ENCODE results near the gene BRIX1. TPM values are rescaled to one million over a fixed set of nuclear protein-coding genes. Genes with fewer than 3 reads are reported as not detected.

Gene BRIX1
- total RNA-seq, 4 donors from 2014 or later: 14.6 to 57.8 (median 23.8) TPM

- peak; percentile 91 for ATAC-seq (ENCODE audit: low FRiP score)
- TF ChIP-seq CTCF (IDR thresholded peaks at IDR 0.05): no peak
- DNase-seq (ENCODE audit: low spot score): no peak
These were observed 8.4 kb downstream of the BRIX1 start for GRCh38 chr5:34923694-34924461.

GRCh38 chr5:34924462-34924765 lies 8.9 kb downstream of the BRIX1 start:
- no peak for TF ChIP-seq CTCF (IDR thresholded peaks at IDR 0.05)
- DNase-seq (ENCODE audit: low spot score) (no peak), ATAC-seq (ENCODE audit: low FRiP score) (no peak)

GRCh38 chr5:34926318-34926888 lies 10.9 kb downstream of the BRIX1 start:
- ATAC-seq (ENCODE audit: low FRiP score) (no peak), DNase-seq (ENCODE audit: low spot score) (no peak)
- no peak for TF ChIP-seq CTCF (IDR thresholded peaks at IDR 0.05)

- TF ChIP-seq CTCF (IDR thresholded peaks at IDR 0.05): no peak
- DNase-seq (ENCODE audit: low spot score) (no peak), ATAC-seq (ENCODE audit: low FRiP score) (no peak)
These were observed 12.3 kb downstream of the BRIX1 start for GRCh38 chr5:34927785-34928184.

- no peak for ATAC-seq (ENCODE audit: low FRiP score)
- TF ChIP-seq CTCF (IDR thresholded peaks at IDR 0.05): no peak
- no peak for DNase-seq (ENCODE audit: low spot score)
These were observed 12.8 kb downstream of the BRIX1 start for GRCh38 chr5:34928267-34928666.

- peak; percentile 98 for ATAC-seq (ENCODE audit: low FRiP score)
- peak; percentile 90 for DNase-seq (ENCODE audit: low spot score)
- no peak for TF ChIP-seq CTCF (IDR thresholded peaks at IDR 0.05)
These were observed 13.7 kb downstream of the BRIX1 start, which contains the start of gene DNAJC21 for GRCh38 chr5:34929134-34929719. Gene DNAJC21 (plus strand): TSS chr5:34929559. CDS start chr5:34929820, 261 bp downstream.

Measured in omental fat pad (tissue), 4 donors.